ENCODE data around the gene EXOSC5. TPM values are rescaled to one million over a fixed set of nuclear protein-coding genes. Genes with fewer than 3 reads are reported as not detected.

EXOSC5 gene
- total and polyA plus RNA-seq, 9 of the 15 experiments (the other 6 are each of a cell fraction or from before 2014, with no cell fraction given), result 10.9 to 75.5 (median 37.8) TPM

- TF ChIP-seq MGA (IDR thresholded peaks at IDR 0.05) (no peak), U2AF2 (optimal IDR thresholded peaks at IDR 0.05; ENCODE audit: low read depth, low read length) (no peak), CBFB (CRISPR knock-in tag; IDR thresholded peaks at IDR 0.05) (no peak), CBX5 (IDR thresholded peaks at IDR 0.05; ENCODE audit: borderline replicate concordance, low read depth) (no peak), SP2 (IDR thresholded peaks at IDR 0.05; ENCODE audit: extremely low read depth, low read depth, low read length, poor library complexity, severe bottlenecking) (no peak), CREM (IDR thresholded peaks at IDR 0.05; ENCODE audit: low read depth) (peak; percentile 60), YY1 (IDR thresholded peaks at IDR 0.05; ENCODE audit: borderline replicate concordance in 1 of 3, control insufficient read depth in 1 of 3, extremely low read depth in 1 of 3, insufficient read depth in 3 of 3, insufficient read length in 1 of 3, insufficient replicate concordance in 2 of 3, low read depth in 1 of 3, low read length in 2 of 3) (peak in 1 of 3 experiments; percentile 9), TCF7L2 (IDR thresholded peaks at IDR 0.05; ENCODE audit: low read depth, low read length) (no peak), FOXK2 (conservative IDR thresholded peaks at IDR 0.05 in 1 of 2, IDR thresholded peaks at IDR 0.05 in 1 of 2; ENCODE audit: low read depth in 2 of 2) (no peak), DIDO1 (tag; IDR thresholded peaks at IDR 0.05; ENCODE audit: low read depth) (no peak)
- TF ChIP-seq, protein P1, sequence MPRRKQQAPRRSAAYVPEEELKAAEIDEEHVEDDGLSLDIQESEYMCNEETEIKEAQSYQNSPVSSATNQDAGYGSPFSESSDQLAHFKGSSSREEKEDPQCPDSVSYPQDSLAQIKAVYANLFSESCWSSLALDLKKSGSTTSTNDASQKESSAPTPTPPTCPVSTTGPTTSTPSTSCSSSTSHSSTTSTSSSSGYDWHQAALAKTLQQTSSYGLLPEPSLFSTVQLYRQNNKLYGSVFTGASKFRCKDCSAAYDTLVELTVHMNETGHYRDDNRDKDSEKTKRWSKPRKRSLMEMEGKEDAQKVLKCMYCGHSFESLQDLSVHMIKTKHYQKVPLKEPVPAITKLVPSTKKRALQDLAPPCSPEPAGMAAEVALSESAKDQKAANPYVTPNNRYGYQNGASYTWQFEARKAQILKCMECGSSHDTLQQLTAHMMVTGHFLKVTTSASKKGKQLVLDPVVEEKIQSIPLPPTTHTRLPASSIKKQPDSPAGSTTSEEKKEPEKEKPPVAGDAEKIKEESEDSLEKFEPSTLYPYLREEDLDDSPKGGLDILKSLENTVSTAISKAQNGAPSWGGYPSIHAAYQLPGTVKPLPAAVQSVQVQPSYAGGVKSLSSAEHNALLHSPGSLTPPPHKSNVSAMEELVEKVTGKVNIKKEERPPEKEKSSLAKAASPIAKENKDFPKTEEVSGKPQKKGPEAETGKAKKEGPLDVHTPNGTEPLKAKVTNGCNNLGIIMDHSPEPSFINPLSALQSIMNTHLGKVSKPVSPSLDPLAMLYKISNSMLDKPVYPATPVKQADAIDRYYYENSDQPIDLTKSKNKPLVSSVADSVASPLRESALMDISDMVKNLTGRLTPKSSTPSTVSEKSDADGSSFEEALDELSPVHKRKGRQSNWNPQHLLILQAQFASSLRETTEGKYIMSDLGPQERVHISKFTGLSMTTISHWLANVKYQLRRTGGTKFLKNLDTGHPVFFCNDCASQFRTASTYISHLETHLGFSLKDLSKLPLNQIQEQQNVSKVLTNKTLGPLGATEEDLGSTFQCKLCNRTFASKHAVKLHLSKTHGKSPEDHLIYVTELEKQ (CRISPR knock-in tag; IDR thresholded peaks at IDR 0.05), result no peak
Measured at GRCh38 chr19:41353466-41354342, 43.5 kb downstream of the EXOSC5 start, which contains the start of gene TGFB1 (continued).
